Uterus (tissue), 4 donors: ENCODE measurements around the gene RRP8. TPM values are rescaled to one million over a fixed set of nuclear protein-coding genes. Genes with fewer than 3 reads are reported as not detected.

ENCODE experiments used
- DNase-seq, 2 donors: peaks; one replicate each; pipeline ENCODE4 v3.0.0-alpha.2; 2019 to 2020
- H3K27ac ChIP-seq, 2 donors: fragments of 200-600 bp; sonication (generic); 1 replicate in 1 of 2; 2 replicates in 1 of 2; pipeline ENCODE4 v1.5.1; 2016 to 2018
- H3K27me3 ChIP-seq, 2 donors: fragments of 200-600 bp; sonication (generic); one replicate each; pipeline ENCODE4 v1.5.1; 2018 to 2019; ENCODE audit warnings: control low read depth in 1 of 2
- H3K36me3 ChIP-seq, 2 donors: fragments of 200-600 bp; sonication (generic); one replicate each; pipeline ENCODE4 v1.5.1; 2019; ENCODE audit warnings: control low read depth in 1 of 2
- H3K4me1 ChIP-seq, 2 donors: fragments of 200-600 bp; sonication (generic); one replicate each; pipeline ENCODE4 v1.5.1; 2018 to 2019; ENCODE audit warnings: control low read depth in 1 of 2
- H3K4me3 ChIP-seq, 2 donors: fragments of 200-600 bp; sonication (generic); 1 replicate in 1 of 2; 2 replicates in 1 of 2; pipeline ENCODE4 v1.5.1; 2018 to 2019; ENCODE audit warnings: mild to moderate bottlenecking in 1 of 2
- H3K9me3 ChIP-seq, 2 donors: fragments of 200-600 bp; sonication (generic); one replicate each; pipeline ENCODE4 v1.5.1; 2019; ENCODE audit warnings: control low read depth in 1 of 2
- CTCF ChIP-seq, 4 experiments: fragments of 200-600 bp in 2 of 4; fragments of 450-650 bp in 2 of 4; sonication (generic) in 2 of 4; IDR thresholded peaks; one replicate each; pipeline ENCODE4 v1.5.1; 2016 to 2019; ENCODE audit warnings: antibody characterized with exemption in 4 of 4, mild to moderate bottlenecking in 2 of 4, moderate library complexity in 1 of 4
- POLR2A ChIP-seq, 2 donors: fragments of 450-650 bp; IDR thresholded peaks; one replicate each; pipeline ENCODE4 v1.6.1; 2016; ENCODE audit warnings: antibody characterized with exemption in 2 of 2, mild to moderate bottlenecking in 1 of 2, moderate library complexity in 1 of 2
- intact Hi-C: fragments of 100-400 bp; cut with DNase I; formaldehyde crosslinking; loops from one replicate; pipeline ENCODE4 v1.15.1; 2023; ENCODE audit warnings: low total_unique reads
- total RNA-seq, 4 donors: library from RNA; depleted of rRNA in 3 of 4; stranded (reverse); fragments of >200 nt in 3 of 4; gene quantifications; one replicate each; pipeline versions ENCODE4 v1.1.0 to v1.2.4, GENCODE V29; 2014 to 2023
- donor health status: DM: yes; HTN: yes; CAD: no.

RRP8 gene
- total RNA-seq, 4 donors from 2014 or later, result 12.6 to 41.2 (median 26.9) TPM

- no peaks in the 10 kb centered on the region for H3K27me3 ChIP-seq
- peak in 1 of 2 donors; percentile 6 for DNase-seq
- no peak overlapping the region for H3K27ac ChIP-seq
- intact Hi-C loops, result no loop called here
- no peaks in the 10 kb centered on the region for H3K9me3 ChIP-seq
- no peaks in the 10 kb centered on the region for H3K4me1 ChIP-seq
- H3K4me3 ChIP-seq, result no peak overlapping the region
- H3K36me3 ChIP-seq, result no peaks in the 10 kb centered on the region
- TF ChIP-seq POLR2A (IDR thresholded peaks at IDR 0.05) (no peak), CTCF (IDR thresholded peaks at IDR 0.05) (no peak)
These were observed 9.2 kb downstream of the RRP8 start for GRCh38 chr11:6594142-6594768.

- Histone ChIP-seq H3K27me3 (no peaks in the 10 kb centered on the region), H3K9me3 (peaks cover 0 to 9% of the 10 kb centered on the region in 2 donors), H3K36me3 (no peaks in the 10 kb centered on the region), H3K4me1 (no peaks in the 10 kb centered on the region), H3K4me3 (no peak overlapping the region), H3K27ac (no peak overlapping the region)
- intact Hi-C loops, result no loop called here
- no peak for TF ChIP-seq CTCF (IDR thresholded peaks at IDR 0.05)
- no peak for TF ChIP-seq POLR2A (IDR thresholded peaks at IDR 0.05)
- no peak for DNase-seq
These were observed 15.4 kb downstream of the RRP8 start for GRCh38 chr11:6588018-6588417.

GRCh38 chr11:6587360-6587953, 16.0 kb downstream of the RRP8 start:
- H3K27ac ChIP-seq, result no peak overlapping the region
- DNase-seq, result peak in 1 of 2 donors; percentile 4
- peaks cover 0 to 9% of the 10 kb centered on the region in 2 donors for H3K9me3 ChIP-seq
- H3K27me3 ChIP-seq, result no peaks in the 10 kb centered on the region
- intact Hi-C loops, result no loop called here
- no peak overlapping the region for H3K4me3 ChIP-seq
- no peaks in the 10 kb centered on the region for H3K4me1 ChIP-seq
- no peaks in the 10 kb centered on the region for H3K36me3 ChIP-seq
- TF ChIP-seq CTCF (IDR thresholded peaks at IDR 0.05) (no peak), POLR2A (IDR thresholded peaks at IDR 0.05) (no peak)

- intact Hi-C loops, result no loop called here
- no peaks in the 10 kb centered on the region for H3K27me3 ChIP-seq
- H3K27ac ChIP-seq, result no peak overlapping the region
- no peak overlapping the region for H3K4me3 ChIP-seq
- DNase-seq, result peak in 1 of 2 donors; percentile 8
- peaks cover 0 to 9% of the 10 kb centered on the region in 2 donors for H3K9me3 ChIP-seq
- no peaks in the 10 kb centered on the region for H3K36me3 ChIP-seq
- TF ChIP-seq POLR2A (IDR thresholded peaks at IDR 0.05) (no peak), CTCF (IDR thresholded peaks at IDR 0.05) (no peak)
- no peaks in the 10 kb centered on the region for H3K4me1 ChIP-seq
These were observed 16.7 kb downstream of the RRP8 start for GRCh38 chr11:6586434-6587359.

- Histone ChIP-seq H3K27ac (no peak overlapping the region), H3K36me3 (no peaks in the 10 kb centered on the region), H3K27me3 (no peaks in the 10 kb centered on the region), H3K4me1 (no peaks in the 10 kb centered on the region), H3K4me3 (no peak overlapping the region), H3K9me3 (peaks cover 0 to 9% of the 10 kb centered on the region in 2 donors)
- DNase-seq, result no peak
- intact Hi-C loops, result no loop called here
- no peak for TF ChIP-seq CTCF (IDR thresholded peaks at IDR 0.05)
- TF ChIP-seq POLR2A (IDR thresholded peaks at IDR 0.05), result no peak
These were observed 18.9 kb downstream of the RRP8 start for GRCh38 chr11:6584528-6584927.
